Heart left ventricle (tissue), 16 donors: ENCODE measurements around the gene FNDC11. TPM values are rescaled to one million over a fixed set of nuclear protein-coding genes. Genes with fewer than 3 reads are reported as not detected.

Experiments
- ATAC-seq, 4 donors: fragments of 200-7000 bp; cut with Tn5 transposase; one replicate each; pipeline ENCODE4 v1.9.1; 2020 to 2022; ENCODE audit warnings: moderate library complexity in 4 of 4, mild to moderate bottlenecking in 3 of 4, moderate number of reproducible peaks in 1 of 4
- DNase-seq, 5 donors: peaks; one replicate each; pipeline ENCODE4 v3.0.0-alpha.2; 2020
- H3K27ac ChIP-seq, 12 donors: fragments of 200-600 bp; sonication (generic) in 4 of 12; one replicate each; pipeline versions ENCODE4 v1.5.0 to v1.8.0; 2016 to 2022; ENCODE audit warnings: mild to moderate bottlenecking in 2 of 12
- H3K27me3 ChIP-seq, 9 donors: fragments of 200-600 bp; sonication (generic) in 2 of 9; one replicate each; pipeline versions ENCODE4 v1.5.1 to v1.8.0; 2016 to 2022; ENCODE audit warnings: mild to moderate bottlenecking in 3 of 9
- H3K36me3 ChIP-seq, 9 donors: fragments of 200-600 bp; sonication (generic) in 2 of 9; one replicate each; pipeline versions ENCODE4 v1.5.0 to v1.8.0; 2018 to 2022; ENCODE audit warnings: mild to moderate bottlenecking in 2 of 9
- H3K4me1 ChIP-seq, 12 donors: fragments of 200-600 bp; sonication (generic) in 4 of 12; one replicate each; pipeline versions ENCODE4 v1.5.0 to v1.8.0; 2016 to 2022; ENCODE audit warnings: mild to moderate bottlenecking in 3 of 12
- H3K4me3 ChIP-seq, 12 donors: fragments of 200-600 bp; sonication (generic) in 4 of 12; one replicate each; pipeline versions ENCODE4 v1.5.0 to v1.8.0; 2017 to 2022; ENCODE audit warnings: mild to moderate bottlenecking in 9 of 12, moderate library complexity in 4 of 12
- H3K9me3 ChIP-seq, 12 donors: fragments of 200-600 bp; sonication (generic) in 4 of 12; one replicate each; pipeline versions ENCODE4 v1.5.0 to v1.8.0; 2016 to 2022; ENCODE audit warnings: mild to moderate bottlenecking in 1 of 12
- CTCF ChIP-seq, 12 donors: fragments of 200-600 bp; sonication (generic) in 4 of 12; IDR thresholded peaks; one replicate each; pipeline versions ENCODE4 v1.5.0 to v1.8.0; 2018 to 2022; ENCODE audit warnings: antibody characterized with exemption in 12 of 12, mild to moderate bottlenecking in 5 of 12
- POLR2A ChIP-seq, 2 donors: fragments of 450-650 bp; IDR thresholded peaks; one replicate each; pipeline ENCODE4 v1.6.1; 2017; ENCODE audit warnings: antibody characterized with exemption in 2 of 2, mild to moderate bottlenecking in 2 of 2, moderate library complexity in 2 of 2
- WGBS, 4 donors: extraction: QIAGEN DNeasy Blood & Tissue Kit in 2 of 4; methylation state at CpG; one replicate each; pipeline versions ENCODE4 v1.1.5 to v1.1.7; 2013 to 2018; 5-methylcytosine and 5-hydroxymethylcytosine counted together
- intact Hi-C, 10 donors: fragments of 100-400 bp; cut with DNase I; formaldehyde crosslinking; loops; one replicate each; pipeline versions ENCODE4 v1.11.1 to v1.14.2; 2022
- polyA plus RNA-seq, 2 donors: library from polyadenylated mRNA; stranded (reverse); fragments of 200-250 nt; gene quantifications; one replicate each; pipeline ENCODE4 v1.2.3, GENCODE V29; 2013
- total RNA-seq, 9 donors: library from RNA; depleted of rRNA in 2 of 9; stranded (reverse); fragments of >200 nt in 2 of 9; fragmentation: NEBNext Ultra II Directional in 3 of 9; extraction: Animal tissue kit (Norgen Biotek cat#: 25700) in 3 of 9; gene quantifications; one replicate each; pipeline versions ENCODE4 v1.1.0 to v1.2.4, GENCODE V29; 2016 to 2023
- donor health status: ischemic (EF 13 %, LVEDD 7.1; RV severe dilation, severe dysfunction).
- donor health status: healthy with polysubstance abuse.
- donor health status: DM: no; HTN: yes; CAD: no.
- donor health status: DM: no; HTN: no; CAD: no.
- donor health status: ischemic (EF 25% LVEDD 6.9; RV normal size, moderate dysfunction).
- donor health status: ischemic (EF 25% LVEDD 5.7; RV mildly dilated, moderate dysfunction).
- donor health status: healthy.
- donor health status: DM: yes; HTN: yes; CAD: no.
- donor health status: ischemic (EF 35%, LVEDD 5.7; RV mildly dilated, moderate dysfunction).
- donor health status: nonischemic (EF 11% LVEDD 7.7; RV severe dilation, severe dysfunction).
- donor health status: DM: yes; HTN: yes; CAD: no.
- donor health status: PGD.
- donor health status: ischemic (EF 29% LVEDD 5.4; RV normal size, mild dysfunction).
- donor health status: nonischemic (EF 23%, LVEDD 6.1; RV moderate dilation, normal function).

The FNDC11 gene
- total and polyA plus RNA-seq, 11 donors = 0.08 to 0.23 (median 0.17) TPM; not detected in 5

- intact Hi-C loops = loop anchor here in 8 of 10 donors (5.0 to 10.0 kb wide), 10 partner anchors 42 to 590 kb away; partner anchors contain the start of genes ABHD16B (in 3 of the 8), TPD52L2 (in 2 of the 8) and STMN3 (in 1 of the 8)
- no peak for ATAC-seq
- no peak overlapping the region for H3K27ac ChIP-seq
- peak in 3 of 5 donors; percentile 24 to 64 (median 24) for DNase-seq
- peaks cover 0 to 41% (median 2%) of the 10 kb centered on the region in 9 donors for H3K27me3 ChIP-seq
- WGBS, 4 donors = 43 to 55% (median 48%) methylated on average over 37 to 49 of the region's 49 CpGs
- no peak overlapping the region for H3K4me3 ChIP-seq
- TF ChIP-seq CTCF (IDR thresholded peaks at IDR 0.05) = no peak
- no peak for TF ChIP-seq POLR2A (IDR thresholded peaks at IDR 0.05)
- H3K4me1 ChIP-seq = peaks cover 0 to 28% (median 13%) of the 10 kb centered on the region in 12 donors
- H3K36me3 ChIP-seq = no peaks in the 10 kb centered on the region
- H3K9me3 ChIP-seq = no peaks in the 10 kb centered on the region
These were observed 18.9 kb upstream of the FNDC11 start for GRCh38 chr20:63534831-63535651.

GRCh38 chr20:63536241-63536977, 17.6 kb upstream of the FNDC11 start:
- Histone ChIP-seq H3K36me3 (no peaks in the 10 kb centered on the region), H3K4me3 (peak overlapping the region in 1 of 12 donors; percentile 51), H3K27me3 (peaks cover 0 to 41% (median 2%) of the 10 kb centered on the region in 9 donors), H3K9me3 (no peaks in the 10 kb centered on the region), H3K4me1 (peaks cover 0 to 28% (median 13%) of the 10 kb centered on the region in 12 donors), H3K27ac (no peak overlapping the region)
- intact Hi-C loops = loop anchor here in 9 of 10 donors (2.0 to 10.0 kb wide), 11 partner anchors 41 to 588 kb away; partner anchors contain the start of genes ABHD16B (in 3 of the 9), TPD52L2 (in 2 of the 9) and STMN3 (in 1 of the 9)
- DNase-seq (peak in 3 of 5 donors; percentile 26 to 67 (median 33)), ATAC-seq (no peak)
- 52 to 66% (median 63%) methylated on average over 19 to 35 of the region's 35 CpGs for WGBS, 4 donors
- TF ChIP-seq CTCF (IDR thresholded peaks at IDR 0.05) (no peak), POLR2A (IDR thresholded peaks at IDR 0.05) (no peak)

- TF ChIP-seq POLR2A (IDR thresholded peaks at IDR 0.05) (no peak), CTCF (IDR thresholded peaks at IDR 0.05) (no peak)
- Histone ChIP-seq H3K4me1 (peaks cover 0 to 28% (median 13%) of the 10 kb centered on the region in 12 donors), H3K27me3 (peaks cover 0 to 41% (median 2%) of the 10 kb centered on the region in 9 donors), H3K9me3 (no peaks in the 10 kb centered on the region), H3K4me3 (peak within 1 kb of the TSS in 10 of 12 donors; percentile 15 to 51 (median 38)), H3K27ac (peak within 1 kb of the TSS in 7 of 12 donors; percentile 12 to 91 (median 39)), H3K36me3 (no peaks in the 10 kb centered on the region)
- DNase-seq = peak in 3 of 5 donors; percentile 57 to 80 (median 67)
- WGBS, 4 donors = 73 to 82% (median 78%) methylated on average over 16 to 29 of the region's 29 CpGs
- ATAC-seq = peak in 2 of 4 donors; percentile 8 to 37
- intact Hi-C loops = loop anchor here in 9 of 10 donors (2.0 to 10.0 kb wide), 11 partner anchors 40 to 588 kb away; partner anchors contain the start of genes ABHD16B (in 3 of the 9), TPD52L2 (in 2 of the 9) and STMN3 (in 1 of the 9)
These were observed 16.9 kb upstream of the FNDC11 start, which contains the start of gene PTK6 for GRCh38 chr20:63536997-63537524. TSS of gene PTK6 (minus strand) at chr20:63537376. CDS start at chr20:63537314, 62 bp downstream.
